Upper lobe of right lung (tissue), 1 donor: ENCODE results near the gene FAM120B. TPM values are rescaled to one million over a fixed set of nuclear protein-coding genes. Genes with fewer than 3 reads are reported as not detected.
"Not testable (repeated sequence)": the region's sequence is repeated elsewhere in the genome, so short reads cannot be mapped to it uniquely, and the experiment has no call there.

Source experiments
- ATAC-seq: fragments of 200-7000 bp; cut with Tn5 transposase; one replicate; pipeline ENCODE4 v1.9.1; 2020; ENCODE audit warnings: mild to moderate bottlenecking, moderate library complexity
- DNase-seq: peaks from one replicate; pipeline ENCODE4 v3.0.0-alpha.2; 2020
- H3K27ac ChIP-seq: fragments of 200-600 bp; one replicate; pipeline ENCODE4 v1.8.0; 2022
- H3K27me3 ChIP-seq: fragments of 200-600 bp; one replicate; pipeline ENCODE4 v1.8.0; 2022; ENCODE audit warnings: mild to moderate bottlenecking
- H3K36me3 ChIP-seq: fragments of 200-600 bp; one replicate; pipeline ENCODE4 v1.8.0; 2022
- H3K4me1 ChIP-seq: fragments of 200-600 bp; one replicate; pipeline ENCODE4 v1.8.0; 2022
- H3K4me3 ChIP-seq: fragments of 200-600 bp; one replicate; pipeline ENCODE4 v1.8.0; 2022; ENCODE audit warnings: mild to moderate bottlenecking
- H3K9me3 ChIP-seq: fragments of 200-600 bp; one replicate; pipeline ENCODE4 v1.8.0; 2022
- intact Hi-C: fragments of 100-400 bp; cut with DNase I; formaldehyde crosslinking; loops from one replicate; pipeline ENCODE4 v1.11.0; 2022
- total RNA-seq: library from RNA; stranded (reverse); fragmentation: NEBNext Ultra II Directional; extraction: Animal tissue kit (Norgen Biotek cat#: 25700); gene quantifications from one replicate; pipeline ENCODE4 v1.2.1, GENCODE V29; 2021
- TF ChIP-seq, protein P1 (sequence below): fragments of 200-600 bp; IDR thresholded peaks from one replicate; pipeline ENCODE4 v1.8.0; 2022; ENCODE audit warnings: antibody characterized with exemption
- donor health status: DM: no; HTN: yes; CAD: no; lungs with severe emphysema.

The FAM120B gene
- total RNA-seq, 1 donor from 2014 or later = 26.1 TPM

DNA sequence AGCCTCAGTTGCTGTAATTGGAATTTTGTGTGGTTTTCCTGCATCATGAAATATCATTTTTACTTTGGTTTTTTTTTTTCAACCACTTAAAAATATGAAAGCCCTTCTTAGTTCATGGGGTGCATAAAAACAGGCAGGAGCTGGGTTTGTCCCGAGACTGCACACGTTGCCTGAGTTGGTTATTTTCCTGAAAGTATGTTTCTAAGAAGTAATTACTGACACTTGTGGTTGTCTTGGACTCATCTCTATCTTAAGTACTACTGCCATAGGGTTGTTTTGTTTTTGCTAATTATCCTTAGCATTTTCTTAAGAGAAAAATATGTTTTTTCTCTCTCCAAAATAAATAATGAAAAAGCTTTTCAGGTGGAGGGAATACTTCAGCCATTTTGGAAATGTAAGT, 40.1 kb downstream of the FAM120B start:
- Histone ChIP-seq H3K27ac (no peak overlapping the region), H3K27me3 (no peaks in the 10 kb centered on the region), H3K36me3 (peaks cover 21% of the 10 kb centered on the region), H3K4me3 (no peak overlapping the region), H3K4me1 (no peaks in the 10 kb centered on the region), H3K9me3 (no peaks in the 10 kb centered on the region)
- intact Hi-C loops = no loop called here
- DNase-seq (no peak), ATAC-seq (no peak)
- TF ChIP-seq, protein P1, sequence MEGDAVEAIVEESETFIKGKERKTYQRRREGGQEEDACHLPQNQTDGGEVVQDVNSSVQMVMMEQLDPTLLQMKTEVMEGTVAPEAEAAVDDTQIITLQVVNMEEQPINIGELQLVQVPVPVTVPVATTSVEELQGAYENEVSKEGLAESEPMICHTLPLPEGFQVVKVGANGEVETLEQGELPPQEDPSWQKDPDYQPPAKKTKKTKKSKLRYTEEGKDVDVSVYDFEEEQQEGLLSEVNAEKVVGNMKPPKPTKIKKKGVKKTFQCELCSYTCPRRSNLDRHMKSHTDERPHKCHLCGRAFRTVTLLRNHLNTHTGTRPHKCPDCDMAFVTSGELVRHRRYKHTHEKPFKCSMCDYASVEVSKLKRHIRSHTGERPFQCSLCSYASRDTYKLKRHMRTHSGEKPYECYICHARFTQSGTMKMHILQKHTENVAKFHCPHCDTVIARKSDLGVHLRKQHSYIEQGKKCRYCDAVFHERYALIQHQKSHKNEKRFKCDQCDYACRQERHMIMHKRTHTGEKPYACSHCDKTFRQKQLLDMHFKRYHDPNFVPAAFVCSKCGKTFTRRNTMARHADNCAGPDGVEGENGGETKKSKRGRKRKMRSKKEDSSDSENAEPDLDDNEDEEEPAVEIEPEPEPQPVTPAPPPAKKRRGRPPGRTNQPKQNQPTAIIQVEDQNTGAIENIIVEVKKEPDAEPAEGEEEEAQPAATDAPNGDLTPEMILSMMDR = no peak

DNA sequence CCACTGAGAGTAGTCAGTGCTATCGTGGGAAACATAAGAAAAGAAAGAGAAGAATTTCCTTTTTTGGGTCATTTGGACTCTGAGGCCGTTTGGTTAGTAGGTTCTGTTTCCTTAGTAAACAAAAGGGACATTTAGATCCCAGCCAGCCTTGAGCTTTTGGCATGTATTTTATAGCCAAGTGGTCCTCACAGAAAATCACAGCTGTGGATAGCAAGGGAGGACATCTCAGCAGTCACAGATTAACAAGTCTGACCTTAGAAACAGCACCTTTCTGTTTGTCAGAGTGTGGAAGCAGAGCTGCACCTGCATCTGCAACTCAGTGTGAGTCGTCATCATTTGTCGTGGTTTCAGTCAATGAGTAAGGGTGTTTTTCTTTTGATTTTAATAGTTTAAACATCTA, 40.5 kb downstream of the FAM120B start:
- Histone ChIP-seq H3K4me3 (no peak overlapping the region), H3K27ac (no peak overlapping the region), H3K36me3 (peaks cover 21% of the 10 kb centered on the region), H3K4me1 (no peaks in the 10 kb centered on the region), H3K27me3 (no peaks in the 10 kb centered on the region), H3K9me3 (no peaks in the 10 kb centered on the region)
- TF ChIP-seq, protein P1 = no peak
- intact Hi-C loops = no loop called here
- no peak for DNase-seq
- ATAC-seq = no peak

DNA sequence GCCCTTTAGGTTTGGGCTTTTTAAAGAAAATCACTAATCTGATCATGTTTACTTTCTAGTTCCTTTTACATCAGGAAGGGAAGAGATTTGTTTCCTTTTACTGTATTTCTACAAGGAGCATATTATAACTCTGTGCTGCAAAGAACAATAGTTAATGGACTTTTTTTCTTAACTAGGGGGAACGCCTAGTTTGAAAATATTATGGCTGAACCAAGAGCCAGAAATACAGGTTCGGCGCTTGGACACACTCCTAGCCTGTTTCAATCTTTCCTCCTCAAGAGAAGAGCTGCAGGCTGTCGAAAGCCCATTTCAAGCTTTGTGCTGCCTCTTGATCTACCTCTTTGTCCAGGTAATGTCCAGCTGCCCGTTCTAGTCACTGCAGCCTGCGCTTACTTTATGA, 41.4 kb downstream of the FAM120B start:
- Histone ChIP-seq H3K27me3 (no peaks in the 10 kb centered on the region), H3K9me3 (no peaks in the 10 kb centered on the region), H3K4me3 (no peak overlapping the region), H3K36me3 (peaks cover 21% of the 10 kb centered on the region), H3K4me1 (no peaks in the 10 kb centered on the region), H3K27ac (no peak overlapping the region)
- DNase-seq (no peak), ATAC-seq (no peak)
- TF ChIP-seq, protein P1 = no peak
- intact Hi-C loops = no loop called here

DNA sequence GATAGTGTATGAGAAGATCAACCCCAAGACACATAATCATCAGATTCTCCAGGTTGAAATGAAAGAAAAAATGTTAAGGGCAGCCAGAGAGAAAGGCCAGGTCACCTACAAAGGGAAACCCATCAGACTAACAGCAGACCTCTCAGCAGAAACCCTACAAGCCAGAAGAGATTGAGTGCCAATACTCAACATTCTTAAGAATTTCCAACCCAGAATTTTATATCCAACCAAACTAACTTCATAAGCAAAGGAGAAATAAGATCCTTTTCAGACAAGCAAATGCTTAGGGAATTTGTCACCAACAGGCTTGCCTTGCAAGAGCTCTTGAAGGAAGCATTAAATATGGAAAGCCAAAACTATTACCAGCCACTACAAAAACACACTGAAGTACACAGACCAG, 44.9 kb downstream of the FAM120B start:
- intact Hi-C loops, H3K9me3 ChIP-seq, ATAC-seq, H3K4me3 ChIP-seq, H3K27ac ChIP-seq, DNase-seq, H3K4me1 ChIP-seq, H3K27me3 ChIP-seq: not testable (repeated sequence)
- H3K36me3 ChIP-seq = peaks cover 17% of the 10 kb centered on the region

DNA sequence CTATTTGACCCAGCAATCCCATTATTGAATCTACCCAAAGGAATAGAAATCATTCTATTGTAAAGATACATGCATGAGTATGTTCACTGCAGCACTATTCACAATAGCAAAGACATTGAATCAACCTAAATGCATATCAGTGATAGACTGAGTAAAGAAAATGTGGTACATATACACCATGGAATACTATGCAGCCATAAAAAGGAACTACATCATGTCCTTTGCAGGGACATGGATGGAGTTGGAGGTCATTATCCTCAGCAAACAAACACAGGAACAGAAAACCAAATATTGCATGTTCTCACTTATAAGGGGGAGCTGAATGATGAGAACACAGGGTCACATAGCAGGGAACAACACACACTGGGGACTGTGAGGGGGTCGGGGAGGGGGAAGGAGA, 48.6 kb downstream of the FAM120B start:
- ATAC-seq, intact Hi-C loops, H3K27ac ChIP-seq, DNase-seq, H3K27me3 ChIP-seq, H3K4me1 ChIP-seq, H3K4me3 ChIP-seq, H3K9me3 ChIP-seq: not testable (repeated sequence)
- H3K36me3 ChIP-seq = peaks cover 37% of the 10 kb centered on the region

DNA sequence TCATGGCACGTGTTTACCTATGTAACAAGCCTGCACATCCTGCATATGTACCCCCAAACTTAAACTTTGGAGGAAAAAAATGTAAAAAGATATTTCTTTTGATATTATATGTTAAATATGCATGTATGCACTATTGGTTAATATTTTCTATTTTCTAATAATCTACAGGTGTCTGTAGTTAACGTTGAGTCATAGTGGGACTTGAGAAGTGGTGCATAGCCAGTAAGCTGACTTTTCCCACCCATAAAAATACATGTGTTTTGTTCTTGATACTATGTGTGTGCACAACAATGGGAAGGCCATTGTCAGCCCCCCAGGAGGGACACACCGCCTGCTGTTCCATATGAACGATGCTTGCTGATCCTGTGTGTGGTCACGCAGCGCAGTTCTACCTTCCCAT, 49.1 kb downstream of the FAM120B start:
- no peak for ATAC-seq
- Histone ChIP-seq H3K27ac (no peak overlapping the region), H3K4me3 (no peak overlapping the region), H3K9me3 (no peaks in the 10 kb centered on the region), H3K36me3 (peaks cover 38% of the 10 kb centered on the region), H3K27me3 (no peaks in the 10 kb centered on the region), H3K4me1 (no peaks in the 10 kb centered on the region)
- no peak for DNase-seq
- TF ChIP-seq, protein P1 = no peak
- intact Hi-C loops = no loop called here

DNA sequence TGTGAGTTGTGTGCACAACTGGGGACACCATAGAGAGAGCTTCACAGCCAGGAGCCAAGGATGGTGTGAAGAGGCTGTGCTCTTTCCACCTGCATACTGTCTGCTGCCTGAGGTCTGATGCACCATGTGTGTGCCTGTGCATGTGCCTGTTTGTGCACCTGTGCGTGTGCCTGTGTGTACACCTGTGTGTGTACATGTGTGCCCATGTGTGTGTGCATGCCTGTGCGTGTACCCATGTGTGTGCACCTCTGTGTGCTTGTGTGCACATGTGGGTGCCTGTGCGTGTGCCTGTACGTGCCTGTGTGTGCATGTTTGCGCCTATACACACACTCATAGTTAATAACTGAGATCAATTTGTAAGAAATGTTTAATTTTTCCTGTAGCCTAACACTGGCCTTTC, 51.3 kb downstream of the FAM120B start:
- no peak for DNase-seq
- Histone ChIP-seq H3K36me3 (peaks cover 47% of the 10 kb centered on the region), H3K27me3 (no peaks in the 10 kb centered on the region), H3K9me3 (no peaks in the 10 kb centered on the region), H3K27ac (no peak overlapping the region), H3K4me1 (no peaks in the 10 kb centered on the region), H3K4me3 (no peak overlapping the region)
- TF ChIP-seq, protein P1 = no peak
- intact Hi-C loops = no loop called here
- peak; percentile 51 for ATAC-seq
